Measurements from ENCODE around the gene TMEM175. TPM values are rescaled to one million over a fixed set of nuclear protein-coding genes. Genes with fewer than 3 reads are reported as not detected.
"Not testable (repeated sequence)": the region's sequence is repeated elsewhere in the genome, so short reads cannot be mapped to it uniquely, and the experiment has no call there.

The TMEM175 gene
- total RNA-seq, 1 donor from 2014 or later, result 29.3 TPM

DNA sequence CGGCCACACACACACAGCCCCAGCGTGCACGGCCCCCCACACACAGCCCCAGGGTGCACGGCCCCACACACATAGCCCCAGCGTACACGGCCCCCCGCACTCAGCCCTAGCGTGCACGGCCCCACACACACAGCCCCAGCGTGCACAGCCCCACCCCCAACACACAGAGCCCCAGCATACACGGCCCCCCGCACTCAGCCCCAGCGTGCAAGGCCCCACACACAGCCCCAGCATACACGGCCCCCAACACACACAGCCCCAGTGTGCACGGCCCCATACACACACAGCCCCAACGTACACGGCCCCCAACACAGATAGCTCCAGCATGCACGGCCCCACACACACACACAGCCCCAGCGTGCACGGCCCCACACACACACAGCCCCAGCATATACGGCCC lies 17.7 kb upstream of the TMEM175 start:
- DNase-seq (ENCODE audit: extremely low read depth, low read depth, low spot score), result no peak

DNA sequence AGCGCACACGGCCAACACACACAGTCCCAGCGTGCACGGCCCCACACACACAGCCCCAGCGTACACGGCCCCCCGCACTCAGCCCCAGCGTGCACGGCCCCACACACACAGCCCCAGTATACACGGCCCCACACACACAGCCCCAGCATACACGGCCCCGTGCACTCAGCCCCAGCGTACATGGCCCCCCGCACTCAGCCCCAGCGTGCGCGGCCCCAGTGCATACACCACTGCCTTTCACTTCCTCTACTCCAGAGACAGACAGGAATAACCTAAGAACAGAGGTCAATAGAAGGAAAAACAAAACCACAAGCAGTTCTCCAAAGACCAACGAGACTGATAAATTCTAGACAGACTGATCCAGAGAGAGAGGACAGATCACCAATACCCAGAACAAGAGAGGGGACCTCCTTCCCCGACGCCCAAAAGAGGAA lies 17.2 kb upstream of the TMEM175 start:
- DNase-seq (ENCODE audit: extremely low read depth, low read depth, low spot score), result no peak

DNA sequence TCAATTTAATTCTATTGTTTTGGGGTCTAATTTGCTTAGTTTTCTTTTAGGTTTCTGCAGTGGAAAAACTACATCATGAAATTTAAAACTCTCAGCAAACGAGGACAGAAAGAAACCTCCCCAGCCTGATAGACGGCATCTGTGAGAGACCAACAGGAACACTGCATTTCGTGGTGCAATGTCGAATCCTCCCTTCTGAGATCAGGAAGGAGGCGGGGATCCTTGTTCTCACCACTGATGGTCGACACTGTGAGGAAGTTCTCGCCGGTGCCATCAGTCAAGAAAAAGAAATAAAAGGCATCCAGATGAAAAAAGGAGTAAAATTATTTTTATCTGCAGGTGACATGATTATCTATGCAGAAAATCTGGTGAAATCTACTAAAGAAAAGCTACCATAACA lies 16.7 kb upstream of the TMEM175 start:
- DNase-seq (ENCODE audit: extremely low read depth, low read depth, low spot score), result no peak

DNA sequence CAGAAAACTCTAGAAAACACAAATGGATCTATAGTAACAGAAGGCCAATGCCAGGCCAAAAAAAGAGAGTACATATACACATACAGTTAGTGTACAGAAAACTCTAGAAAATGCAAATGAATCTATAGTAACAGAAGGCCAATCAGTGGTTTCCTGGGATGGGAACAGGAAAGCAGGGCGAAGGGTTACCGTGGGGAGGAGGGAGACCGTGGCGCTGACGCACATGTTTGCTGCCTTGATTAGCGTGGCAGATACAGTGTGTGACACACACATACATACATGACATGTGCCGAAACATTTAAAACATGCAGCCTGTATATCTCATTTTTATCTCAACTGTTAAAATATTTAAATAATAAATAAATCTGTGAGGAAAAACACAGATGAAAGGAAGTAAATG lies 14.8 kb upstream of the TMEM175 start:
- DNase-seq (ENCODE audit: extremely low read depth, low read depth, low spot score), result no peak

DNA sequence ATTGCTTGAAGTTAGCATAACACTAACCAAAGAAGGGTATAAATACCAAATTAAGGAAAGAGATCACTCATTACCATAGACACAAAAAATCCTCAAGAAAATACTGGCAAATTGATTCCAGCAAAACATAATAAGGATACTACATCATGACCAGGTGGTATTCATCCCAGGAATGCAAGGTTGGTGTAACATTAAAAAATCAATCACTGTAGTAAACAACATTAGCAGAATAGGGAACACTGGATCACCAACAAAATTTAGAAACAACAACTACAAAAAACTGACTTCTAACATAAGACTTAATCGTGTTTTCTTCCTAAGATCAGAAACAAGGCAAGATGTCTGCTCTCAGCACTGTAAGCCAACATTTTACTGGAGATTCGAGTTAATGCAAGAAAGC lies 14.3 kb upstream of the TMEM175 start:
- DNase-seq (ENCODE audit: extremely low read depth, low read depth, low spot score), result no peak

DNA sequence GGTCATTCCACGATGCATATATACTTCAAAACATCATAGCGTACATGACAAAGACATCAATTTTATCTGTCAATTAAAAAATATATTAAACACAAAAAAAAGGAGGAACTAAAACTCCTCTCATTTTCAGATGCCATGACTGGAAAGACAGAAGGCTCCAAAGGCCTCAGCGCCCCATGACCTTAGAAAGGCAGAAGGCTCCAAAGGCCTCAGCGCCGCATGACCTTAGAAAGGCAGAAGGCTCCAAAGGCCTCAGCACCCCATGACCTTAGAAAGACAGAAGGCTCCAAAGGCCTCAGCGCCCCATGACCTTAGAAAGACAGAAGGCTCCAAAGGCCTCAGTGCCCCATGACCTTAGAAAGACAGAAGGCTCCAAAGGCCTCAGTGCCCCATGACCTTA lies 13.7 kb upstream of the TMEM175 start:
- not testable (repeated sequence) for DNase-seq (ENCODE audit: extremely low read depth, low read depth, low spot score)

DNA sequence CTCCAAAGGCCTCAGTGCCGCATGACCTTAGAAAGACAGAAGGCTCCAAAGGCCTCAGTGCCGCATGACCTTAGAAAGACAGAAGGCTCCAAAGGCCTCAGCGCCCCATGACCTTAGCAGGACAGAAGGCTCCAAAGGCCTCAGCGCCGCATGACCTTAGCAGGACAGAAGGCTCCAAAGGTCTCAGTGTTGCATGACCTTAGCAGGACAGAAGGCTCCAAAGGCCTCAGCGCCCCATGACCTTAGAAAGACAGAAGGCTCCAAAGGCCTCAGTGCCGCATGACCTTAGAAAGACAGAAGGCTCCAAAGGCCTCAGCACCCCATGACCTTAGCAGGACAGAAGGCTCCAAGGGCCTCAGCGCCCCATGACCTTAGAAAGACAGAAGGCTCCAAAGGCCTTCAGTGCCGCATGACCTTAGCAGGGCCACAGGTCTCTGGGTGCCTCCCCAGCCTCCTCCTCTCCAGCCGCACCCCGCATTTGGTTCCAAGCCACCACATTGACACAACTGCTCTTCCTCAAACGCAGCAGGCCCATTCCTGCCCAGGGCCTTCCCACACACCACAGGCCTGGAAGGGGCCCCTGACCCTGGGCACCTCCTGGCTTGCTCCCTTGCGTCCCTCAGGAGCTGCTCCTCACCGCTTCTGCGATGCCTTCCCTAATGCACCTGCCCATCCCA lies 13.1 kb upstream of the TMEM175 start:
- DNase-seq (ENCODE audit: extremely low read depth, low read depth, low spot score), result not testable (repeated sequence)

DNA sequence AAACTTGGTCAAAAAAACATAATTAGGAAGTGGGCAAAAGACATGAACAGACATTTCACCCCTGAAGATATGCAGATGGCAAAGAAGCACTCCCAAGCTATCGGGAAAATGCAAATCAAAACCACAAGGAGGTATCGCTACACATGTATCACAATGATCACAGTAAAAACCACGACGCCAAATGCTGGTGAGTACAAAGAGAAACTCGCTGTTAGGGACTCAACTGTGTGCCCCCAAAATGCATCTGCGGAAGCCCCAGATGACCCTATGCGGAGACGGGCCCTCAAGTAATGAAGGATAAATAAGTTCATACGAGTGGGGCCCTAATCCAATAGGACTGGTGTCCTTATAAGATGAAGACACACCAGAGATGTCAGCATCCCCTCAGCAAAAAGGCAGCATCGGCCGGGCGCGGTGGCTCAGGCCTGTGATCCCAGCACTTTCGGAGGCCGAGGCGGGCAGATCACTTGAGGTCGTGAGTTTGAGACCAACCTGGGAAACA lies 10.4 kb upstream of the TMEM175 start:
- DNase-seq (ENCODE audit: extremely low read depth, low read depth, low spot score), result no peak

DNA sequence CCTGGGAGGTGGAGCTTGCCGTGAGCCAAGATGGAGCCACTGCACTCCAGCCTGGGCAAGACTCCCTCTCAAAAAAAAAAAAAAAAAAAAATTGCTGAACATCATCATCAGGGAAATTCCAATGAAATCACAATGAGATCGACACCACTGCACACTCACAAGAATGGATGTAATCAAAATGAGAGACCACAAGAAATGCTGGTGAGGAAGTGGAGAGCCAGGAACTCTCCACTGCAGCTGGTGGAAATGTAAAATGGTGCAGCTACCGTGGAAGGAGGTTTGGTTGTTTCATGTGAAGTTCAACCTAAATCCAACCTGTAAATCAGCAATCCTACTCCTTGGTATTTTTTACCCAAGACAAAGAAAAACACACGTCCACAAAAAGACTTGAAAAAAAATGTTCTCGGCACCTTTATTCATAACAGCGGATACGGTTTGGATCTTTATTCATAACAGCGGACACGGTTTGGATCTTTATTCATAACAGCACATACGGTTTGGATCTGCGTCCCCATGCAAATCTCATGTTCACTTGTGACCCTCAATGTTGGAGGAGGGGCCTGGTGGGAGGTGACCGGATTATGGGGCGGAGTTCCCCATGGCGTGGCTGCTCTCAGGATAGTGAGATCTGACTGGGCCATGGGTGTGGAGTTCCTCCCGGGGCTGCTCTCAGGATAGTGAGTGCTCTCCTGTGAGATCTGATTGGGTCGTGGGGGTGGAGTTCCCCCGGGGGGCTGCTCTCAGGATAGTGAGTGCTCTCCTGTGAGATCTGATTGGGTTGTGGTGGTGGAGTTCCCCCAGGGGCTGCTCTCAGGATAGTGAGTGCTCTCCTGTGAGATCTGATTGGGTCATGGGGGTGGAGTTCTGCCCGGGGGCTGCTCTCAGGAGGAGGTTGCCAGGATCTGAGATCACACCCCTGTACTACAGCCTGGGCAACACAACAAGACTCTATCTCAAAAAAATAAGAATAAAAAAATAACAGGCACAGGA lies 7.9 kb upstream of the TMEM175 start:
- no peak for DNase-seq (ENCODE audit: extremely low read depth, low read depth, low spot score)

DNA sequence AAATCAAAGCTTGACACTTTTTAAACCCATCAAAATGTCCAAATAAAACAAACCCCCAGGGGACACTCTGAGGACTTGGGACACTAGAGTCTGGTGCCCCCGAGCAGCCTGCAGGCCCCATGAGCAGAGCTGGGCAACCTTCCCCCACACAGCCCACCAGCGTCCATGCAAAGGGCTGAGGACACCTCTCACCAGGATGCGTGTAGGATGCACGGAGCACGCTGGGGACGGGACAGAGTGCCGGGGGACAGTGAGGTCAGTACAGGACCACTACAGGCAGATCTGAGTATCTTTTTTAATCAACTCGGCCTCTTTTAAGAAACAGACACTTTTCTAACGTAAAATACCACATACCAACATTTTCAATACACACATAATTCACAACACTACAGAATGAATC lies 7.1 kb upstream of the TMEM175 start:
- DNase-seq (ENCODE audit: extremely low read depth, low read depth, low spot score), result no peak

DNA sequence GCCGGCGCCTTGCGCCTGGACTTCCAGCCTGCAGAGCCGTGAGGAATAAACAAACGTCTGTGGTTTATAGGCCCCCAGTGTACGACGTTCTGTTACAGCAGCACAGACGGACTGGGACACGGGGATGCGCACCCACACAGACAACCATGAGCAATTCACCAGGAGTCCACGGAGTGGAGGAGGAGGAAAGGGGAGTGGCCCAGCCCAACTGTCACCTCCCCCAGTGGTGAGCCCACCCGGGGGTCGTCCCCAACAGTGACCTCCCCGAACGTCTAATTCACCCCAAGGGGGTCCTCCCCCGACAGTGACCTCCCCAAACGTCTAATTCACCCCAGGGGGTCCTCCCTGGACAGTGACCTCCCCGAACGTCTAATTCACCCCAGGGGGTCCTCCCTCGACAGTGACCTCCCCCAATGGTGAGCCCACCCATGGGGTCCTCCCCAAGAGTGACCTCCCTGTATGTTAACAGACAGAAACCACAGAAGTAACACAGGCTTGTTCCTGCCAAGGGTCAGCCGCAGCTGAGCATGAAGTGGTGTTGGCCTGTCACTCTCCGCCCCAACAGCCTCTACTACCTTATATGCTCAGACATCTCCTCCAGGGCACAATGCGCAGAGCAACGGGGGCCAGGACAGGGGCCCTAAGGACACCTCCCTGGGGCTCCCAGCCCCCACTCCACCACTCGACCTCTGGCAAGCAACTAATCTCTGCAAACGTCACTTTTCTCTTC lies 6.3 kb upstream of the TMEM175 start:
- no peak for DNase-seq (ENCODE audit: extremely low read depth, low read depth, low spot score)

DNA sequence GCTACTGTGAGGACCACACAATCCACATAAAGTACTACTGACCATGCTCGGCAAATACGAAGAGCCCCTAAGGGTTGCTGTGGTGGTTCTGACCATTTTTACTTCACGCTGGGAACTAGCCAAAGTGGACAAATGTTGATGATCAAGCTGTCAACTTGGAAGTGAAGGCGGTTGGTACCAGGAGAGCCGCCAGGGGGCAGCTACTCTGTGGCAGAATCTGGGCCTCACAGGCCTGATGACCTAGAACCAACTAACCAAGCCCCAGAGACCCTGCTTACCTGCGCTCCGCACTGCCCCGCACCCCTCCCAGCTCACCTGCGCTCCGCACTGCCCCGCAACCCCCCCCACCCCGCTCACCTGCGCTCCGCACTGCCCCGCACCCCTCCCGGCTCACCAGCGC lies 5.7 kb upstream of the TMEM175 start:
- no peak for DNase-seq (ENCODE audit: extremely low read depth, low read depth, low spot score)

DNA sequence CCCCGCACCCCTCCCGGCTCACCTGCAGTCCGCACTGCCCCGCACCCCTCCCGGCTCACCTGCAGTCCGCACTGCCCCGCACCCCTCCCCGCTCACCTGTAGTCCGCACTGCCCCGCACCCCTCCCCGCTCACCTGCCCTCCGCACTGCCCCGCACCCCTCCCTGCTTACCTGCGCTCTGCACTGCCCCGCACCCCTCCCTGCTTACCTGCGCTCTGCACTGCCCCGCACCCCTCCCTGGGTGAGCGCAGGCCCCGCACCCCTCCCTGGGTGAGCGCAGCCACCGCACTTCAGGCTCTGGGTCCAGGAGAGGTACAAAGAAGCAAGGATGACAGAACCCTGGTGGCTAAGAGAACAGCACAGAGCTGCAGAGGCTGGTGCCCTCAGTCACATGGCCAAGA lies 4.7 kb upstream of the TMEM175 start:
- DNase-seq (ENCODE audit: extremely low read depth, low read depth, low spot score), result not testable (repeated sequence)

DNA sequence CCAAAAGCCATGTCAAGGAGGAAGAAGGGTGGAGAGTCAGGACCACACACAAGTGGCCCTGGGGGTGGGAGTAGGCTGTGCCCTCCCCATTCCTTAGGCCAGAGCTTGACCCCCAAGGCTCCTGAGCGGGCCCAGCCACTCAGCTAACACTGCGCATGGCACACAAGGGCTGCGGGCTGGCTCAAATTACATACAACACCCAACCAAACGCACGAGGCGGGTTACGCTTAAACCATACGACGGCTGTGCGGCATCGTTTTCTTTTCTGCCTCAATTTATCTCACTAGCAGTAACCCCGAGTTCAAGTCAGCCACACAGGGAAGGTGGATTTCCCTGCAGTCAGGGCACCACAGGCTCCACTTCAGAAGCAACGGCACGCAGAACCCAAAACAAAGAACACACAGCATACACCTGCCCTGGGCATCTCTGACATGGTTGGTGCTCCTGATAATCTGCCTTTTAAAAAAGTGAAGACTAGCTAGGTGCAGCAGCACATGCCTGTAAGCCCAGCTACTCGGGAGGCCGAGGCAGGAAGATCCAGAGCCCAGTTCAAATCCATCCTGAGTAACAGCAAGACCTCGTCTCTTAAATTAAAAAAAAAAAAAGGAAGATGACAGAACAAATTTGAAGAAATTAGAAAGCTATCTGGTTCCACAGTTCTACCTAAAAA lies 3.0 kb upstream of the TMEM175 start:
- no peak for DNase-seq (ENCODE audit: extremely low read depth, low read depth, low spot score)

DNA sequence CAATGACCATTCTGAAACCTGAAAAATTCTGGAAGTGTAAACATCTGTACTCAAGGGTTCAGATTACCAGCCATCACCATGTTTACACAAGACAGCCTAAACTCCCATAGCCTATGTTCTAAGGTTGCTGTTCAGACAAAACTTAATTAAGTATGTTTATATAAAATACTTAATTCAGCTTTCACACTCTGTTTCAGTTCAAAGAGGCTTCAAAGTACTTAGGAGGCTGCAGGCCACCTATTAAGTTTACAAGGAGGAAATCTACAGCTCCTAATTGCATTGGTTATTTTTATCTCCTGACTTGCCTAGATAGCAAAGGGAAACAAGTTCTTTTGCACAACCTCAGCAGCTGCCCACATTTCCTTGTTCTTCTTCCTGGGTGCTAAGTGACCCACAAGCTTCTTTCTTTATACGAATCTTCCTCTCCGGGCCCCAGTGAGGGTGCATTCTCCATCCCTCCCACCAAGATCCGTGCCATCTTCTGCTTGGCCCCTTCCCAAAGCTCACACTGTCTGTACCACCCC lies 2.2 kb upstream of the TMEM175 start:
- DNase-seq (ENCODE audit: extremely low read depth, low read depth, low spot score), result no peak

DNA sequence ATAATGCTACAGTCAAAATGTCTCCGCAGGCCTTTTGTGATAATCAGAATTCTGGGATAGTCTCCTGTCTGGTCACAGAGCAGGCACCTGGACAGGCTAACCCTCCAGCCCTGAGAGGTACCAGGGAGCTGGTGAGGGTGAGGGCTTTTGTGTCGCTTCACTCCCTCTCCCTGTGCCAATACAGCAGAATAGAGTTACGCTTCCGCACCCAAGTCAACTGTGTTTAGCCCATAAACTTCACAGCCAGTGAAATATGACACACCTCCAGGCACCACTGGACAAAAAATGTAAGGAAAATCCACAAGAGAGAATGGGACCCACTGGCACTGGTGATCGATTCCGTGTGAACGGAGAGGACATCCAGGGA lies 1.4 kb upstream of the TMEM175 start:
- no peak for DNase-seq (ENCODE audit: extremely low read depth, low read depth, low spot score)

DNA sequence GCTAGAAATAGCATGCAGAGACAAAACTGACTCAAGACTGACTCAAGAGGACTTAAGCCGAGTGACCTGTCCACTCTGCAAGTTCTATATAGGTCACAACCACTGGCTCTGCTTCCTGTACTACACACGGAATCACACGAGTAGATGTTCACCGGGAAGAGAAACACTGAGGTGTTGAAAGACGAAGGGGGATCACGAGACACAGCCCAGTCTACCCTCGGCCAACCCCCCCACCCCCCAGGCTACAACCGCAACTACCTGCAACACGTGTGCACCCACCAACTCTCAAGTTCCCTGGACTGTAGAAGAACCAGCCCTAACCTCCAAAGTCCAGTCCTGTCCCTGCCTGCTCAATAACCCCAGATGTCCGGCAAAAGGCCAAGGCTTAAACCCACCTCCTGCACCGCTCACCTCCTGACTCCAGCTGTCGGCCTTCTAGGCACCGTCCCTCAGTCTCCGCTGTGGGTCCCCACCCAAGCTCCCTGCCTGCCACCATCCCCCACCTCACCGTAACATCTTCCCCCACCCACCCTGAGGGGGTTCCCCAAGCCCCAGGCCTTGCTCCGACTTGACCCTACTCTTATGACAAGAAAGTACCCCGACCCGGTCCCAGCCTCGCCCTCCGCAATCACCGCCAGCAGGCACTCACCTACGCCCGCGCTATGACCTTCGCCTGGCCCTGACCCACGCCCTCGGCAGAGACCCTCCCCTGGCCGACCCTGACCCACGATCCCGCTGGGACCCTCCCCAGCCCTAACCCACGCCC lies 883 bp upstream of the TMEM175 start:
- DNase-seq (ENCODE audit: extremely low read depth, low read depth, low spot score), result no peak

DNA sequence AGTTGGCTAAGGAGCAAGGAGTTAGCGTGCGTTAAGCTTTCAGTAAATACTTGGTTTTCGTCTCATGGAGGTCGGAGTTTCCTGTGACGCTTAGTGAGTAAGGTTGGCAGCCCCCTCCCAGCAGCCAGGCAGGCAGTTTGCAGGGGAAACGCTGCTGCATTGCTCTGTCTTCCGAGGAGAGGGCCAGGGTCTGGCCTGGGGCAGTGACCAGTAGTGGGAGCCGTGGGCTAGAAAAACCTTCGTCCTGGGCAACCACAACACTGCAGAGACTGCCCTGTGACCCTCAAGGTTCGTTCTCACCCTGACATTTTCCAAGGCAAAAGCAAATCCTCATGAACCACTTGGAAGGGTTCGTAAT lies 432 bp downstream of the TMEM175 start:
- no peak for DNase-seq (ENCODE audit: extremely low read depth, low read depth, low spot score)

DNA sequence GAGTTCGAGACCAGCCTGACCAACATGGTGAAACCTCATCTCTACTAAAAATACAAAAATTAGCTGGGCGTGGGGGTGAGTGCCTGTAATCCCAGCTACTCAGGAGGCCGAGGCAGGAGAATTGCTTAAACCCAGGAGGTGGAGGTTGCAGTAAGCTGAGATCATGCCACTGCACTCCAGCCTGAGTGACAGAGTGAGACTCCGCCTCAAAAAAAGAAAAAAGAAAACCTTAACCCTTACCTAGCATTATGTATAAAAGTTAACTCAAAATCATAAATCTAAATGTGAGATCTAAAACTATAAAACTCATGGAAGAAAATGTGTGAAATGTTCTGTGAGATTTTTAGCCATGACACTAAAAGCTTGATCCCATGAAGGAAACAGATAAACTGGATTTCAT lies 7.2 kb downstream of the TMEM175 start:
- DNase-seq (ENCODE audit: extremely low read depth, low read depth, low spot score), result not testable (repeated sequence)

Data from glomerular endothelial cell (primary cell).